GM21737 (cell line): ENCODE data around the gene CHPF.

Experiments
- ATAC-seq: cut with Tn5 transposase; IDR thresholded peaks from one replicate; pipeline ENCODE4 v1.9.1; 2021; ENCODE audit warnings: mild to moderate bottlenecking, moderate library complexity; ENCODE audit not compliant: unreplicated experiment

Gene CHPF

DNA sequence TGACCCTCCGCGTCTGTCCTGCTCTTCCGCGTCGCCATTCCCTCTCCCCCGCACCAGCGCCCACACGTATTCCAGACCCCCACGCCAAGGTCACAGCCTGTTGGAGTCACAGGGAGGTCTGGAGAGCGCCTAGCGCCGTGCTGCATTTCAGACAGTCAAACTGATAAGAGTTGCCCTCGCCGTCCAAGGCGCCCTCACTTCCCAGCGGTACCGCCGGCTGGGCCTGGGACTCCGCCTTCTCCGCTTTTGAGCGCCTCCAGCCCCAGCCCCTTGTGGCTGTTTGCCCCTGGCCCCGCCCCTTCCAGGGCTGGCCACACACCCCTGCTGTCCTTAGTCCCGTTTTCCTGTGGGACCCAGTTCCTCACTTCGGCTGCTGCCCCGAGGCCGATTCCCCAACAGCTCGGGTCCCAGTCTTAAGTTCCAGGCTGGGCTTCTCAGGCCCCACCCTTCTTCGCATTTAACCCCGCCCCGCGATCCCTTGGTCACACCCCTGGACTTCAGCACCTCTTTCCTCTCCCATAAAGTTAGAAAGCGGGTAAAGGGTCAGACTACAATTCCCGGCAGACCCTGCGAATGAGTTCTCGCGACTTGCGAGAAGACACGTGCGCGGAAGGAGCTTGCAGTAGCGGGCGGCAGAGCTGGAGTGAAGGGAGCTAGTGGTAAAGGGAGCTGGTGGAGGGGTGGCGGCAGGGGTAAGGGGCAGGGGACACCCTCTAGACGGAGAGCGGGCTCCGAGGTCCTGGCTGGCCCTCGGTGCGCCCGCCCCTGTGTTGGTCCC is 45.1 kb downstream of the CHPF start, which contains the start of gene GMPPA:
Gene GMPPA, plus strand, starts transcription at position 612 of the 778 bp plus-strand sequence. CDS start 1,085 bp downstream, outside the sequence.
- peak; percentile 93 for ATAC-seq

DNA sequence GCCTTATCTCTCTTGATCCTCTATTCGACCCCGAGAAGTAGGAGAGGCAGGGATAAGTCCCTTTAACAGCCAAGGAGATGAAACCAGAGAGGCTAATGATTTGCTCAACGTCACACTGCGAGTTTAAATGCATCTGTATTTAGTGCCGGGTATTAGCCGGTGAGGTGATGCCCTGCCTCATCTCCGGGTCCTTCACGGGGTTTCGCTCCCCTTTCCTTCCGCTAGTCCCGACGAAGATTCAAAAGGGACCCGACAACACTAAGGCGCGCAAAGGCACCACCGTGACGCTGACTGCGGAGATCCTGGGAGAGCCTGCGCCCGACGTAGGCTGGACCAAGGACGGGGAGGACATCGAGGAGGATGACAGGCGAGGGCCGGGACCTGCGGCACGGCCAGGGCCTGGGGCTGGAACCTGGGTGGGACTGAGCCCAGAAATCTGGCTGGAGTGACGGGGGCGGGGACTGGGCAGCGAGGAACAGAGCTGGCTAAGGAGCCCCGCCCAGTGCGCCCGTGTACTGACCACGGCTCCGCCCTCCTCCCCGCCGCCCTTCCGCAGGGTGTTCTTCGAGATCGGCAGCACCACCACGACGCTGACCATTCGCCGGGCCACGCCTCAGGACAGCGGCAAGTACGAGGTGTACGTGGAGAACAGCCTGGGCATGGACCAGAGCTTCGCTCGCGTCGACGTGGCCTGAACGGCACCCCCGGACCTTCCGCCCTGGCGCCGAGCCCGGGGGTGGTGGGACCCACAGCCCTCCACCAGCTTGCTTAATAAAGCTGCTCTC is 45.9 kb downstream of the CHPF start:
- ATAC-seq, result no peak

DNA sequence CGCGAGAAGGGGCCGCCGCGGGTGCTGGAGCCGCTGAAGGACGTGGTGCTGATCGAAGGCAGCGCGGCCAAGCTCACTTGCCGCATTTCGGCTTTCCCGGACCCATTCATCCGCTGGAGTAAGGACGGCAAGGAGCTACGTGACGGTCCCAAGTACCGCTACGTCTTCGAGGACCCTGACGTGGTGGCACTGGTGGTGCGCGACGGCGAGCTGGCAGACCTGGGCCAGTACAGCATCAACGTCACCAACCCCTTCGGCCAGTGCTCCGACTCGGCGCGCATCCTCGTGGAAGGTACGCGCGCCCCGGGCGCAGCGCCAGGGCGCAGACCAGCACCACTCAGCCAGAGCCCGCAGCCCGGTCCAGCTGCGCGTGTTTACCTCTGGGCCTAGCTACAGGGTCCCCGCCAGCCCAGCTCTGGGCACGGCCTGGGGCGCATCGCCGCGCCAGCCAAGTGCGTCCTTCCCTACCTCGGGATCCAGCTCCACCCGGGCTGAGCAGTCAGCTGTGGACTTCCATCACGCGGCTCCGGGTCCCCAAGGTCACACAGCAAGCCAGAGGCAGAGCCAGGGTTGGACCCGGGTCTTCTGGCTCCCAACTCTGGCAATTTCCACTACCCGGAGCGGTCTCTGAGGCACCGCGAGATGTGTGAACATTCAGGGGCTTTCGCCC is 46.6 kb downstream of the CHPF start:
- ATAC-seq, result no peak

DNA sequence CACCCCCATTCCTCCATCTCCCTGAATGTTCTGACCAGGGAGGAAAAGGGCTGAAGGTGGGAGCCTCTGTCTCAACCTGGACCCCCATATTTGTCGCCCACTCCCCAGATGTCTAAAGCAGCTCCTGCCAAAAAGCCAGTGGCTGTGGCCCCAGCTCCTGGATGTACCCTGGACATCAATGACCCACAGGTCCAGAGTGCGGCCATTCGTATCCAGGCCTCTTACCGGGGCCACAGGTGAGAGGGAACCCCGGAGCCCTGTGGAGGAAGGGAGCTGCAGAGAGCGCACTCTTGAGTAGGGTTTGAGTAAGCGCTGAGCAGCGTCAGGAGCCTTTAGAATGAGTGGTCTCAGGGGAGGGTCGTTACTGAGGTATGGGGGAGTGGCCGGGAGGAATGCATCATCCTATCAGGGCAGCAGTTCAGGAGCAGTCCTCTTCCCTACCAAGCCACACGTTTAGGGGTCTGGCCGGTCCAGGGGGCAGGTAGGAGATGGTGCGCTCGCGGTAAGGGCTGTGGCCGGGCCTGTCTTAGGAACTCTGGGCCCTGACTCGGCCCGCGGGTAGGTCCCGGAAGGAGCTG is 47.3 kb downstream of the CHPF start:
- no peak for ATAC-seq

- no peak for ATAC-seq
Observed at GRCh38 chr2:219495531-219496122, 48.0 kb downstream of the CHPF start.

DNA sequence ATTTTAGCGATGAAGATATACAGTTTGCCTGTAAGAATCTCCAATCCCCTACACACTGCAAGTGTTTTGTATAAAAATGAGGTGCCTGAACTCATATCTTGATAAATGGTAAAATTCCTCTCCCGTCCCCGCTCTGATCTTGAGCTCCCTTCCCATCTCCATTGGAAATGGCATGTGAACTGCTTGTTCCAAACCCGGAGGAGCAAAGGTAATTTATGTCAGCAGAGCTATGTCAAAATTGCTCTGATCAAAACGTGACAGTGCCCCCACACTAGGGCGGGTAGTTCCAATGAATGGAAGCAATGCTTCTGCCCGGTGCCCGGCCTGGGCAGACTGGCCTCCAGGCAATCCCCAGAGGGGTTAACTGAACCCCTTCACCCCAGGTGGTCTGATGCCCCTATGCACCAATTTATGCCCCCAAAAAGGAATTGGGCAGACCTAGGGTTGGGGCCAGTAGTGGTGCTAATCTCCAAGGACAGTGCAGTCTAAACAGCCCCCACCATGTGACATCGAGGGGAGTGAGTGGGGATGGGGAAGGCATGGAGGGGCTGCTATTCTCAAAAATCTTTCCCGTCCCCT is 48.6 kb downstream of the CHPF start:
- no peak for ATAC-seq

DNA sequence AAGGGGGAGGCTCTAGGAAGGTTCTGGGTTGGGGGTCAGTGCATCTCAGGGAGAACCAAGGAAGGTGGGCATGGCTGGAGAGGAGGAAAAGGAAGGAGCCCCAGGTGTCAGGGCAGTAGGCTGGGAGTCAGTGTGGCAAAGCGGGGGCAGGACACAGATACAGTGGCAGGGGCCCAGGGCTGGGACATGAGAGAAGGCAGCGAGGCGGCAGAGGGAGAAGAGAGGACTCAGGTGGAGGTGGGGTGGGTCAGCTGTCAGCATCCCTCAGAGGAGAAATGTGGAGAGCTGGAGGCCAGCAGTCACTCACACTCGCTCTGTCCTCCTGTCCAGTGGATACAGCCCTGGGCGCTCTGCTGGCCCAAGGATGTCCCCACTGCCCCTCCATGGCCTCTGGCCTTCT is 50.5 kb downstream of the CHPF start:
- no peak for ATAC-seq

GRCh38 chr2:219492575-219492974 is 51.0 kb downstream of the CHPF start:
- ATAC-seq, result no peak

- ATAC-seq, result no peak
Observed at GRCh38 chr2:219491278-219491963, 52.2 kb downstream of the CHPF start.

GRCh38 chr2:219490600-219491130 is 52.9 kb downstream of the CHPF start:
- ATAC-seq, result no peak

DNA sequence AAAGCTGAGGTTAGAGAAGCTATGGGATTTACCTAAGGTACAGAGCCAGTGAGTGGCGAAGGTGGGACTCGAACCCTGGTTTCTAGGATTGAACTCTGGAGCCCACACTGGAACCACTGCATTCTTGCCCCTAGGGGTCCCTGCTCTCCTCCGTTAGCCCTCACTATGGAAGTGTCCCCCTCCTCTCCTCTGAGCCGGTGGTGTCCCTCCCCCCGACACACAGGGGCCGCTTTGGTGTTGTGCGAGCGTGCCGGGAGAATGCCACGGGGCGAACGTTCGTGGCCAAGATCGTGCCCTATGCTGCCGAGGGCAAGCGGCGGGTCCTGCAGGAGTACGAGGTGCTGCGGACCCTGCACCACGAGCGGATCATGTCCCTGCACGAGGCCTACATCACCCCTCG is 53.4 kb downstream of the CHPF start:
- no peak for ATAC-seq

DNA sequence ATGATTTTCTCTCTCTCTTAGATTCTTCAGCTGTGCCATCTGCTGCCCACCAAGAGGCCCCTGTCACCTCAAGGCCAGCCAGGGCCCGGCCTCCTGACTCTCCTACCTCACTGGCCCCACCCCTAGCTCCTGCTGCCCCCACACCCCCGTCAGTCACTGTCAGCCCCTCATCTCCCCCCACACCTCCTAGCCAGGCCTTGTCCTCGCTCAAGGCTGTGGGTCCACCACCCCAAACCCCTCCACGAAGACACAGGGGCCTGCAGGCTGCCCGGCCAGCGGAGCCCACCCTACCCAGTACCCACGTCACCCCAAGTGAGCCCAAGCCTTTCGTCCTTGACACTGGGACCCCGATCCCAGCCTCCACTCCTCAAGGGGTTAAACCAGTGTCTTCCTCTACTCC is 54.3 kb downstream of the CHPF start:
- no peak for ATAC-seq
